SK-N-SH treated with all-trans-retinoic acid at 6 μM for 48 hours (cell line): Measurements from ENCODE around the gene TTF2.

Source experiments
- ATAC-seq: fragments of 200-7000 bp; cut with Tn5 transposase; 3 replicates; pipeline ENCODE4 v1.9.1; 2020; ENCODE audit warnings: mild to moderate bottlenecking, moderate library complexity
- ARNTL ChIP-seq: fragments of 450-650 bp; formaldehyde crosslinking; IDR thresholded peaks from 2 replicates; pipeline ENCODE4 v1.5.0; 2020; ENCODE audit warnings: low read depth, mild to moderate bottlenecking, moderate library complexity, borderline replicate concordance
- BACH2 ChIP-seq: fragments of 250-450 bp; sonication (Bioruptor Pico); IDR thresholded peaks from 2 replicates; pipeline ENCODE4 v1.9.0; 2021; ENCODE audit warnings: mild to moderate bottlenecking, borderline replicate concordance
- CSDC2 ChIP-seq: fragments of 250-450 bp; sonication (Bioruptor Pico); IDR thresholded peaks from 2 replicates; pipeline ENCODE4 v1.5.0; 2020; ENCODE audit warnings: mild to moderate bottlenecking, moderate library complexity
- ESRRG ChIP-seq: fragments of 250-450 bp; sonication (Bioruptor Pico); IDR thresholded peaks from 2 replicates; pipeline ENCODE4 v1.6.1; 2021; ENCODE audit warnings: mild to moderate bottlenecking
- ISL1 ChIP-seq: fragments of 250-450 bp; sonication (Bioruptor Pico); IDR thresholded peaks from 2 replicates; pipeline ENCODE4 v2.1.2; 2022; ENCODE audit warnings: mild to moderate bottlenecking, moderate library complexity
- OSR1 ChIP-seq: fragments of 250-450 bp; sonication (Bioruptor Pico); IDR thresholded peaks from 2 replicates; pipeline ENCODE4 v1.8.0; 2022; ENCODE audit warnings: moderate library complexity, mild to moderate bottlenecking, inconsistent platforms
- PPARA ChIP-seq: fragments of 250-450 bp; sonication (Bioruptor Pico); IDR thresholded peaks from 2 replicates; pipeline ENCODE4 v1.5.0; 2020; ENCODE audit warnings: mild to moderate bottlenecking, borderline replicate concordance
- RARB ChIP-seq: fragments of 250-450 bp; sonication (Bioruptor Pico); IDR thresholded peaks from 2 replicates; pipeline ENCODE4 v1.8.0; 2021; ENCODE audit warnings: mild to moderate bottlenecking, moderate library complexity
- SNAI2 ChIP-seq: fragments of 250-450 bp; sonication (Bioruptor Pico); IDR thresholded peaks from 2 replicates; pipeline ENCODE4 v1.5.0; 2020; ENCODE audit warnings: mild to moderate bottlenecking, moderate library complexity
- TCF4 ChIP-seq: fragments of 250-450 bp; sonication (Bioruptor Pico); IDR thresholded peaks from 2 replicates; pipeline ENCODE4 v1.8.0; 2021; ENCODE audit warnings: mild to moderate bottlenecking, moderate library complexity, borderline replicate concordance
- TOX ChIP-seq: fragments of 250-450 bp; sonication (Bioruptor Pico); IDR thresholded peaks from 2 replicates; pipeline ENCODE4 v1.8.0; 2021; ENCODE audit warnings: mild to moderate bottlenecking, moderate library complexity, borderline replicate concordance
- ZC3H10 ChIP-seq: fragments of 250-450 bp; sonication (Bioruptor Pico); IDR thresholded peaks from 2 replicates; pipeline ENCODE4 v1.5.1; 2021; ENCODE audit warnings: mild to moderate bottlenecking, moderate library complexity
- ZNF565 ChIP-seq: fragments of 450-650 bp; formaldehyde crosslinking; conservative IDR thresholded peaks from 2 replicates; pipeline ENCODE4 v1.5.0; 2020; ENCODE audit warnings: low read depth, mild to moderate bottlenecking, moderate library complexity
- ZNF70 ChIP-seq: fragments of 450-650 bp; formaldehyde crosslinking; IDR thresholded peaks from 2 replicates; pipeline ENCODE4 v1.5.0; 2020; ENCODE audit warnings: mild to moderate bottlenecking, moderate library complexity
- TF ChIP-seq, protein P1 (sequence below): fragments of 250-450 bp; sonication (Bioruptor Pico); IDR thresholded peaks from 2 replicates; pipeline ENCODE4 v1.8.0; 2021; ENCODE audit warnings: low read depth, mild to moderate bottlenecking, moderate library complexity, borderline replicate concordance
- TF ChIP-seq, protein P2 (sequence below): fragments of 250-450 bp; sonication (Bioruptor Pico); IDR thresholded peaks from 2 replicates; pipeline ENCODE4 v1.5.1; 2020; ENCODE audit warnings: low read depth, mild to moderate bottlenecking, moderate library complexity
- TF ChIP-seq, protein P3 (sequence below): fragments of 250-450 bp; sonication (Bioruptor Pico); IDR thresholded peaks from 2 replicates; pipeline ENCODE4 v1.5.1; 2021; ENCODE audit warnings: mild to moderate bottlenecking, moderate library complexity
- TF ChIP-seq, protein P4 (sequence below): fragments of 250-450 bp; sonication (Bioruptor Pico); IDR thresholded peaks from 2 replicates; pipeline ENCODE4 v1.8.0; 2020; ENCODE audit warnings: mild to moderate bottlenecking, moderate library complexity, borderline replicate concordance

The TTF2 gene

DNA sequence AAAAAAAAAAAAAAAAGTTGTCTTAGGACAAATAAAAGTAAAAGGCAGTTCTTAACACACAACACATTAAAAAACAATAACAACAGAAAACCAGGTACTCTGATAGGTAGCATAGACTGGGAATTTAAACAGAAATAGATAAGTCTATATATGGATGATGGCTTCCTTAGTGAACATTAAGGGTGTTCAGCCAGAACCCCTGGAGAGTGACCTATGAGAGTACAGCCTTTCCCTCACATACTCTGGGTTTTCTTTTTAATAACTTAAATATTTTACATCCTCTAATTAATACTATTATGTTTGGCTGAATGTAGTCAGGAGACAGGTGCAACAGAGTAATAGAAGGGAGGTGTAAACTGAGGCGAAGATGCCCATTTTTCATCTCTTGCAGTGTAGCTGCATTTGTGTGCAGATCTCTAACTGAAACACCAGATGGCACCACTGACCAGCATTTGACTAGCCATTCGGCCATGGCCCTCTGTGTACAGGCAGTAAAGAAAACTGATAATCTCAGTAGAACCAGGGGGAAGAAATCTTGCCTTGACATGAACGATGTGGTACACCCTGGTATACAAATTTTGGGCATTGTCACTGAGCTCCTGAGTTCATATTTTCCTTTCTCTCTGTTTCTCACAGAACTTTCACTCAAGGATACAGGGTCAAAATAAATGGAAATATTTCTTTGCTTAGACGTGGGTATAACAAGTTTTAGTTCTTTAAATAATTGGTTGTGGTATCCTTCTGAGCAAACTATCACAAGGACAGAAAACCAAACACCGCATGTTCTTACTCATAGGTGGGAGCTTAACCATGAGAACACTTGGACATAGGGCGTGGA, 7.6 kb downstream of the TTF2 start:
- ATAC-seq: peak; percentile 99
- TF ChIP-seq, protein P1, sequence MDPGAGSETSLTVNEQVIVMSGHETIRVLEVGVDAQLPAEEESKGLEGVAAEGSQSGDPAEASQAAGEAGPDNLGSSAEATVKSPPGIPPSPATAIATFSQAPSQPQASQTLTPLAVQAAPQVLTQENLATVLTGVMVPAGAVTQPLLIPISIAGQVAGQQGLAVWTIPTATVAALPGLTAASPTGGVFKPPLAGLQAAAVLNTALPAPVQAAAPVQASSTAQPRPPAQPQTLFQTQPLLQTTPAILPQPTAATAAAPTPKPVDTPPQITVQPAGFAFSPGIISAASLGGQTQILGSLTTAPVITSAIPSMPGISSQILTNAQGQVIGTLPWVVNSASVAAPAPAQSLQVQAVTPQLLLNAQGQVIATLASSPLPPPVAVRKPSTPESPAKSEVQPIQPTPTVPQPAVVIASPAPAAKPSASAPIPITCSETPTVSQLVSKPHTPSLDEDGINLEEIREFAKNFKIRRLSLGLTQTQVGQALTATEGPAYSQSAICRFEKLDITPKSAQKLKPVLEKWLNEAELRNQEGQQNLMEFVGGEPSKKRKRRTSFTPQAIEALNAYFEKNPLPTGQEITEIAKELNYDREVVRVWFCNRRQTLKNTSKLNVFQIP (CRISPR knock-in tag): no peak
- no peak for TF ChIP-seq ZNF70 (CRISPR knock-in tag)

DNA sequence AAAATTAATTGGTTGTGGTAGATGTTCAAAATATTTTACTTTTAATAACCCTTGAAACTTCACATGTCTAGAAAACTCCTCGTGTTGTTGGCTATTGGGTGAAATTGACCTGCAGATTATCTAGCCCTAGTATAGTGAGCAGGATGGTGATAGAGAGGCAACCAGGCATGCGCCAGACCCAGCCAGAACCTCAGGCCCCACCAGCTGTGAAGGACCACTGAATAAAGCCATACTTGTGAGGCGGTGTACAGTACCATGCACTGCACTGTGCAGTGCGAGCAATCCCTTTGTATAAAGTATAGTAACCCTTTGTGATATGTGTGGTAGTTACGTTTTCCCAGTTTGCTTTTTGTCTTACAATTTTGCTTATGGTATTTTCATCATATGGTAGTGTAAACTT, 8.5 kb downstream of the TTF2 start:
- ATAC-seq: no peak
- TF ChIP-seq ZNF70 (CRISPR knock-in tag) (no peak), ZC3H10 (CRISPR knock-in tag) (no peak), BACH2 (no peak), PPARA (CRISPR knock-in tag) (no peak), RARB (CRISPR knock-in tag) (no peak), ESRRG (CRISPR knock-in tag) (no peak), ZNF565 (CRISPR knock-in tag) (no peak), SNAI2 (CRISPR knock-in tag) (no peak), ARNTL (CRISPR knock-in tag) (no peak), TCF4 (CRISPR knock-in tag) (no peak), CSDC2 (CRISPR knock-in tag) (no peak), TOX (no peak)
- TF ChIP-seq, protein P2, sequence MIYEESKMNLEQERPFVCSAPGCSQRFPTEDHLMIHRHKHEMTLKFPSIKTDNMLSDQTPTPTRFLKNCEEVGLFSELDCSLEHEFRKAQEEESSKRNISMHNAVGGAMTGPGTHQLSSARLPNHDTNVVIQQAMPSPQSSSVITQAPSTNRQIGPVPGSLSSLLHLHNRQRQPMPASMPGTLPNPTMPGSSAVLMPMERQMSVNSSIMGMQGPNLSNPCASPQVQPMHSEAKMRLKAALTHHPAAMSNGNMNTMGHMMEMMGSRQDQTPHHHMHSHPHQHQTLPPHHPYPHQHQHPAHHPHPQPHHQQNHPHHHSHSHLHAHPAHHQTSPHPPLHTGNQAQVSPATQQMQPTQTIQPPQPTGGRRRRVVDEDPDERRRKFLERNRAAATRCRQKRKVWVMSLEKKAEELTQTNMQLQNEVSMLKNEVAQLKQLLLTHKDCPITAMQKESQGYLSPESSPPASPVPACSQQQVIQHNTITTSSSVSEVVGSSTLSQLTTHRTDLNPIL (CRISPR knock-in tag): no peak
- TF ChIP-seq, protein P3, sequence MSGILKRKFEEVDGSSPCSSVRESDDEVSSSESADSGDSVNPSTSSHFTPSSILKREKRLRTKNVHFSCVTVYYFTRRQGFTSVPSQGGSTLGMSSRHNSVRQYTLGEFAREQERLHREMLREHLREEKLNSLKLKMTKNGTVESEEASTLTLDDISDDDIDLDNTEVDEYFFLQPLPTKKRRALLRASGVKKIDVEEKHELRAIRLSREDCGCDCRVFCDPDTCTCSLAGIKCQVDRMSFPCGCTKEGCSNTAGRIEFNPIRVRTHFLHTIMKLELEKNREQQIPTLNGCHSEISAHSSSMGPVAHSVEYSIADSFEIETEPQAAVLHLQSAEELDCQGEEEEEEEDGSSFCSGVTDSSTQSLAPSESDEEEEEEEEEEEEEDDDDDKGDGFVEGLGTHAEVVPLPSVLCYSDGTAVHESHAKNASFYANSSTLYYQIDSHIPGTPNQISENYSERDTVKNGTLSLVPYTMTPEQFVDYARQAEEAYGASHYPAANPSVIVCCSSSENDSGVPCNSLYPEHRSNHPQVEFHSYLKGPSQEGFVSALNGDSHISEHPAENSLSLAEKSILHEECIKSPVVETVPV (CRISPR knock-in tag): no peak
- TF ChIP-seq, protein P1 (CRISPR knock-in tag): no peak
- TF ChIP-seq, protein P4, sequence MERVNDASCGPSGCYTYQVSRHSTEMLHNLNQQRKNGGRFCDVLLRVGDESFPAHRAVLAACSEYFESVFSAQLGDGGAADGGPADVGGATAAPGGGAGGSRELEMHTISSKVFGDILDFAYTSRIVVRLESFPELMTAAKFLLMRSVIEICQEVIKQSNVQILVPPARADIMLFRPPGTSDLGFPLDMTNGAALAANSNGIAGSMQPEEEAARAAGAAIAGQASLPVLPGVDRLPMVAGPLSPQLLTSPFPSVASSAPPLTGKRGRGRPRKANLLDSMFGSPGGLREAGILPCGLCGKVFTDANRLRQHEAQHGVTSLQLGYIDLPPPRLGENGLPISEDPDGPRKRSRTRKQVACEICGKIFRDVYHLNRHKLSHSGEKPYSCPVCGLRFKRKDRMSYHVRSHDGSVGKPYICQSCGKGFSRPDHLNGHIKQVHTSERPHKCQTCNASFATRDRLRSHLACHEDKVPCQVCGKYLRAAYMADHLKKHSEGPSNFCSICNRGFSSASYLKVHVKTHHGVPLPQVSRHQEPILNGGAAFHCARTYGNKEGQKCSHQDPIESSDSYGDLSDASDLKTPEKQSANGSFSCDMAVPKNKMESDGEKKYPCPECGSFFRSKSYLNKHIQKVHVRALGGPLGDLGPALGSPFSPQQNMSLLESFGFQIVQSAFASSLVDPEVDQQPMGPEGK (CRISPR knock-in tag): no peak
- TF ChIP-seq, all 23 proteins: peak for 0

DNA sequence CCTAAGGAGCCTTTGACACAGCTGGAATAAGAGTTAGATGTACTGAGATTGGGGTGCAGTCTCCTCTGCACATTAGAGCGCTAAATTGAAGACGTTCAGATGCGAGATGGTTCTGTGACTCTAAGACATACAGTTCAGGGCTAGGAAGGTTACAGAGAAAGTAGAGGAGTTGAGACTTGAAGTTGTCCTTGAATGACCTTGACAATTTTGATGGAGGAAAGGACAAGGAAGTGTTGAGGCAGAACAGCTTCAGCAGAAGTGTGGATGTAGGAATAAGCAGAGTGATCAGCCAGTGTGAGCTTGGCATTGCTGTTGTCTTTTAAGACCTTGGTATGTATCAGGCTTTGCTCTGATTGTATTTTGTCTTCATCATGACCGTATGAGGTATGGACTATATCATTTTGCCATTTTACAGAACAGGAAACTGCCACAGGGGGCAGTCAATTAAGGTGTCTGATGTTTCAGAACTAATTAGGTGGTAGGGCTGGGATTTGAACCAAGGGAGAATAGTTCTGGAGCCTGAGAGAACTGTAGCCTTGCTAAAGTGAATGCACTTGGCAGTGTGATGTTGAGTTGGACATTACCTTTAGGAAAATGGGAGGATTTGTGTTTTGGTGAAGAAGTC, 9.2 kb downstream of the TTF2 start:
- no peak for ATAC-seq

DNA sequence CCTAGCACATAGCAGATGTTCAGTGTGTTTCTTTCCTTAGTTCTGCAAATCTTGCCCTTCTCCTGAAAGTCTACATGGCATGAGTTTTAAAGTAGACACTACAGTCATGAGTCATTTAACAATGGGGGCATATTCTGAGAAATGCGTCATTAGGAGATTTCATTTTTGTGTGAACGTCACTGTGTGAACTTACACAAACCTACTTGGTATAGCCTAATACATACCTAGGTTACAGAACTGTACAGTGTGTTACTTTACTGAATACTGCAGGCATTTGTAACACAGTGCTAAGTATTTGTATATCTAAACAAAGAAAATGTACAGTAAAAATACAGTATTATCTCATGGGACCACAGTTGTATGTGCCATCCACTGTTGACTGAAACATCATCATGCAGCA, 10.0 kb downstream of the TTF2 start:
- ATAC-seq: no peak
- TF ChIP-seq, protein P1 (CRISPR knock-in tag): no peak
- no peak for TF ChIP-seq ZC3H10 (CRISPR knock-in tag)
- TF ChIP-seq OSR1 (CRISPR knock-in tag): no peak
- TF ChIP-seq, protein P2 (CRISPR knock-in tag): no peak
- TF ChIP-seq TOX: no peak
- no peak for TF ChIP-seq ESRRG (CRISPR knock-in tag)
- no peak for TF ChIP-seq ZNF565 (CRISPR knock-in tag)
- TF ChIP-seq ISL1: no peak
- no peak for TF ChIP-seq PPARA (CRISPR knock-in tag)

More for the DNA sequence above, 9.2 kb downstream of the TTF2 start:
- TF ChIP-seq ARNTL (CRISPR knock-in tag) (no peak), ESRRG (CRISPR knock-in tag) (no peak), BACH2 (no peak), ZC3H10 (CRISPR knock-in tag) (no peak)
